ENCODE data around the gene C21orf58. TPM values are rescaled to one million over a fixed set of nuclear protein-coding genes. Genes with fewer than 3 reads are reported as not detected.

Gene C21orf58
- total and polyA plus RNA-seq, 2 donors from 2014 or later = 0.67 to 2.7 TPM

DNA sequence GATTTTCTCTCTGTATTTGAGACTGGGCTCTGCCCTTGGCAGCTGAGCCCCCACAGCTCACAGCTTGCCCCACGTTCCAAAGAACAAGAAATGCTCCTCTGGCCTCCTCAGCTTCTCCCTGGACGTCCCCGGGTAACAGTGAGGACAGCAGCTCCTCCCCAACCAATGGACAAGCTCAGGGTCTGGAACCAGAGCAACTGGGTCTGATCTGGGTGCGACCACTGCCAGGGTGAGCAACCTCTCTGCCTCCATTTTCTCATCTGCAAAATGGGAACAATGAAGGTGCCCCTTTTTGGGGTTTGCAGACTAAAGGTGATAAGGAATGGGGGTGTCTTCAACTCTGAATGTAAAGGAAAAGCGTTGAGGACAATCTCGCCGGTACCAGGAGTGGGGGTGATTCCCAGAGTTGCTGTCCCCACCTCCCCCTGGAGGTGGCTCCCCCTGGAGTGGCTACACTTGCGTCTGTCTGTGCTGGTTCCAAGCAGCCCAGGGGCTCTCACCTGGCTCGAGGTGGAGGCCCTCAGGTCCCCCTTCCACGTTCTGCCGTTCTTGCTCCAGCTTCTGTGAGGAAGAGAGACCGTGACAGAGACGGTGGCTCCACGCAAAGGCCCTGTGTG, 6.9 kb downstream of the C21orf58 start:
- no peaks in the 10 kb centered on the region for H3K27me3 ChIP-seq (ENCODE audit: control insufficient read depth, insufficient read depth, low read length)
- H3K36me3 ChIP-seq (ENCODE audit: control insufficient read depth in 2 of 3, insufficient read depth in 3 of 3, low read length in 3 of 3) = no peaks in the 10 kb centered on the region
- intact Hi-C loops (cut with DNase I) = no loop called here
- H3K9ac ChIP-seq (ENCODE audit: low read length in 3 of 3) = no peak overlapping the region
- no peaks in the 10 kb centered on the region for H3K9me3 ChIP-seq (ENCODE audit: control insufficient read depth in 2 of 3, insufficient read depth in 1 of 3, low read length in 3 of 3)
- H3K4me1 ChIP-seq (ENCODE audit: control insufficient read depth in 2 of 3, insufficient read depth in 2 of 3, low read depth in 1 of 3, low read length in 3 of 3) = no peaks in the 10 kb centered on the region
- no peak overlapping the region for H3K4me3 ChIP-seq (ENCODE audit: low read length in 3 of 3)
- TF ChIP-seq, protein P1, sequence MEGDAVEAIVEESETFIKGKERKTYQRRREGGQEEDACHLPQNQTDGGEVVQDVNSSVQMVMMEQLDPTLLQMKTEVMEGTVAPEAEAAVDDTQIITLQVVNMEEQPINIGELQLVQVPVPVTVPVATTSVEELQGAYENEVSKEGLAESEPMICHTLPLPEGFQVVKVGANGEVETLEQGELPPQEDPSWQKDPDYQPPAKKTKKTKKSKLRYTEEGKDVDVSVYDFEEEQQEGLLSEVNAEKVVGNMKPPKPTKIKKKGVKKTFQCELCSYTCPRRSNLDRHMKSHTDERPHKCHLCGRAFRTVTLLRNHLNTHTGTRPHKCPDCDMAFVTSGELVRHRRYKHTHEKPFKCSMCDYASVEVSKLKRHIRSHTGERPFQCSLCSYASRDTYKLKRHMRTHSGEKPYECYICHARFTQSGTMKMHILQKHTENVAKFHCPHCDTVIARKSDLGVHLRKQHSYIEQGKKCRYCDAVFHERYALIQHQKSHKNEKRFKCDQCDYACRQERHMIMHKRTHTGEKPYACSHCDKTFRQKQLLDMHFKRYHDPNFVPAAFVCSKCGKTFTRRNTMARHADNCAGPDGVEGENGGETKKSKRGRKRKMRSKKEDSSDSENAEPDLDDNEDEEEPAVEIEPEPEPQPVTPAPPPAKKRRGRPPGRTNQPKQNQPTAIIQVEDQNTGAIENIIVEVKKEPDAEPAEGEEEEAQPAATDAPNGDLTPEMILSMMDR (IDR thresholded peaks at IDR 0.05; ENCODE audit: borderline replicate concordance, extremely low read depth, insufficient read depth) = no peak
- FAIRE-seq (no peak), DNase-seq (no peak)
- H3K27ac ChIP-seq (ENCODE audit: low read depth in 2 of 2, low read length in 2 of 2) = no peak overlapping the region

DNA sequence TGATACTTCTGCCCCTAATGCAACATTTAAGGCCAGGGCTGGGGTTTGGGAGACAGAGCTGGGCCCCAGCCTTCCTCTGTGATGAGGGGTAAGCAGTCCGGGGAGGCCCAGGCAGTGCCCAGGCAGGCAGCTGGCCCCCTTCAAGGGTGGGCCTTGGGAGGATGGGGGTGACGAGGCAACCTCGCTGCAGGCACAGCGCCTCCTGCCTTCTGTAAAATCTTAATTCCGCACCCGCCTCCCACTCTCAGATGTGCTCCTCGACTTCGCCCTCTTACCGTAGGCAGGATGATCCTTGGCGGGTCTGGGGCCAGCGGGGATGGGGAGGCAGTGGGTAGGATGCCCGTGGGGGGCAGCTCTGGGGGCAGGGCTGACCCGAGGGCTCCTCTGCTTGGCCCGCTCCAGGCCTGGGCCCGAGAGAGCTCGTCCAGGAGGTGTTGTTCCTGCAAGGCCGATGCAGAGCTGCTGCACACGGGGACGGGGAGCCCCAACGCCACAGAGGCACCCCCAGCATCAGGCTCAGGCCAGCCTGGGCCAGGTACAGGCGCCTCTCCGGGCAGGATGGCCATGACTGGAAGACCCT, 9.1 kb downstream of the C21orf58 start:
- FAIRE-seq (no peak), DNase-seq (no peak)
- TF ChIP-seq, protein P1 (IDR thresholded peaks at IDR 0.05; ENCODE audit: borderline replicate concordance, extremely low read depth, insufficient read depth) = no peak
- no peaks in the 10 kb centered on the region for H3K9me3 ChIP-seq (ENCODE audit: control insufficient read depth in 2 of 3, insufficient read depth in 1 of 3, low read length in 3 of 3)
- H3K4me1 ChIP-seq (ENCODE audit: control insufficient read depth in 2 of 3, insufficient read depth in 2 of 3, low read depth in 1 of 3, low read length in 3 of 3) = no peaks in the 10 kb centered on the region
- H3K4me3 ChIP-seq (ENCODE audit: low read length in 3 of 3) = no peak overlapping the region
- no peaks in the 10 kb centered on the region for H3K27me3 ChIP-seq (ENCODE audit: control insufficient read depth, insufficient read depth, low read length)
- intact Hi-C loops (cut with DNase I) = no loop called here
- no peak overlapping the region for H3K27ac ChIP-seq (ENCODE audit: low read depth in 2 of 2, low read length in 2 of 2)
- H3K9ac ChIP-seq (ENCODE audit: low read length in 3 of 3) = no peak overlapping the region
- no peaks in the 10 kb centered on the region for H3K36me3 ChIP-seq (ENCODE audit: control insufficient read depth in 2 of 3, insufficient read depth in 3 of 3, low read length in 3 of 3)

DNA sequence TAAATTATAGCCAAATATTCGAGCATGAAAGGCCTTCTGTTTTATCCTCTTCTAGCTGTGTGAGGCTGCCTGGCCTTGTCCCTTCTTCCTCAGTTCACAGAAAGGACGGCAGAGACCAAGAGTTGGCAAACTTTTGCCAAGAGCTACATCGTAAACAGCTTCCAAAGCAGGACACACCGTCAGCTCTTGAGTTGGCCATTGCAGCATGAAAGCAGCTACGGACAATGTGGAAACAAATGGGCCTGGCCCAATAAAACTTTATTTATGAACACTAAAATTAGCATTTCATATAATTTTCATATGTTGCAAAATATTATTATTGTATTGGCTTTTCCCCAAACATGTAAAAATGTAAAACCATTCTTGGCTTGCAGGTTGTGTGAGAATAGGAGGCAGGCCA, 10.7 kb downstream of the C21orf58 start:
- TF ChIP-seq, protein P1 (IDR thresholded peaks at IDR 0.05; ENCODE audit: borderline replicate concordance, extremely low read depth, insufficient read depth) = no peak
- FAIRE-seq (no peak), DNase-seq (no peak)
- intact Hi-C loops (cut with DNase I) = no loop called here
- H3K9ac ChIP-seq (ENCODE audit: low read length in 3 of 3) = no peak overlapping the region
- no peak overlapping the region for H3K4me3 ChIP-seq (ENCODE audit: low read length in 3 of 3)
- H3K4me1 ChIP-seq (ENCODE audit: control insufficient read depth in 2 of 3, insufficient read depth in 2 of 3, low read depth in 1 of 3, low read length in 3 of 3) = no peaks in the 10 kb centered on the region
- no peak overlapping the region for H3K27ac ChIP-seq (ENCODE audit: low read depth in 2 of 2, low read length in 2 of 2)
- no peaks in the 10 kb centered on the region for H3K27me3 ChIP-seq (ENCODE audit: control insufficient read depth, insufficient read depth, low read length)
- no peaks in the 10 kb centered on the region for H3K36me3 ChIP-seq (ENCODE audit: control insufficient read depth in 2 of 3, insufficient read depth in 3 of 3, low read length in 3 of 3)
- no peaks in the 10 kb centered on the region for H3K9me3 ChIP-seq (ENCODE audit: control insufficient read depth in 2 of 3, insufficient read depth in 1 of 3, low read length in 3 of 3)

Data from kidney (tissue), 14 donors.